GM03348 (cell line): ENCODE measurements around the gene USP24.
"Not testable (repeated sequence)": the region's sequence is repeated elsewhere in the genome, so short reads cannot be mapped to it uniquely, and the experiment has no call there.

Experiments used
- DNase-seq: peaks from one replicate; pipeline ENCODE4 v3.0.0; 2012; ENCODE audit warnings: low spot score

The USP24 gene

GRCh38 chr1:55199735-55200134 is 15.4 kb downstream of the USP24 start:
- DNase-seq: not testable (repeated sequence)

GRCh38 chr1:55198044-55198443 is 17.1 kb downstream of the USP24 start:
- no peak for DNase-seq

- DNase-seq: no peak
Measured at GRCh38 chr1:55197099-55197498, 18.1 kb downstream of the USP24 start.

- DNase-seq: no peak
Measured at GRCh38 chr1:55196433-55197035, 18.6 kb downstream of the USP24 start.

GRCh38 chr1:55195521-55196233 is 19.5 kb downstream of the USP24 start:
- DNase-seq: peak; percentile 27

- DNase-seq: no peak
Measured at GRCh38 chr1:55194851-55195250, 20.3 kb downstream of the USP24 start.

- no peak for DNase-seq
Measured at GRCh38 chr1:55192093-55192492, 23.1 kb downstream of the USP24 start.

- DNase-seq: not testable (repeated sequence)
Measured at GRCh38 chr1:55191219-55191952, 23.8 kb downstream of the USP24 start.

- no peak for DNase-seq
Measured at GRCh38 chr1:55190109-55190508, 25.1 kb downstream of the USP24 start.

GRCh38 chr1:55188909-55189308 is 26.3 kb downstream of the USP24 start:
- DNase-seq: no peak

- no peak for DNase-seq
Measured at GRCh38 chr1:55185832-55186231, 29.3 kb downstream of the USP24 start.

GRCh38 chr1:55184859-55185258 is 30.3 kb downstream of the USP24 start:
- no peak for DNase-seq

GRCh38 chr1:55181666-55182065 is 33.5 kb downstream of the USP24 start:
- no peak for DNase-seq

GRCh38 chr1:55180075-55180670 is 35.0 kb downstream of the USP24 start:
- DNase-seq: no peak

GRCh38 chr1:55179177-55179835 is 35.9 kb downstream of the USP24 start:
- DNase-seq: no peak

GRCh38 chr1:55172687-55173086 is 42.5 kb downstream of the USP24 start:
- DNase-seq: no peak

- DNase-seq: no peak
Measured at GRCh38 chr1:55172272-55172671, 42.9 kb downstream of the USP24 start.

GRCh38 chr1:55171694-55172093 is 43.5 kb downstream of the USP24 start:
- DNase-seq: no peak

GRCh38 chr1:55170426-55170825 is 44.7 kb downstream of the USP24 start:
- no peak for DNase-seq

- DNase-seq: no peak
Measured at GRCh38 chr1:55169126-55169525, 46.0 kb downstream of the USP24 start.

- no peak for DNase-seq
Measured at GRCh38 chr1:55168353-55168752, 46.8 kb downstream of the USP24 start.

GRCh38 chr1:55167224-55167871 is 47.8 kb downstream of the USP24 start:
- no peak for DNase-seq
